Tibial artery (tissue), 4 donors: ENCODE measurements around the gene DIABLO.

ENCODE experiments used
- DNase-seq, 2 donors: peaks; one replicate each; pipeline ENCODE4 v3.0.0-alpha.2; 2019
- H3K27ac ChIP-seq, 2 donors: fragments of 200-600 bp; sonication (generic) in 1 of 2; 1 replicate in 1 of 2; 2 replicates in 1 of 2; pipeline ENCODE4 v1.5.1; 2018 to 2019; ENCODE audit warnings: mild to moderate bottlenecking in 1 of 2
- H3K27me3 ChIP-seq, 2 donors: fragments of 200-600 bp; sonication (generic) in 1 of 2; one replicate each; pipeline versions ENCODE4 v1.5.1 to v1.6.0; 2016 to 2019
- H3K36me3 ChIP-seq, 3 donors: fragments of 200-600 bp; sonication (generic) in 2 of 3; one replicate each; pipeline ENCODE4 v1.5.1; 2016 to 2019; ENCODE audit warnings: mild to moderate bottlenecking in 2 of 3
- H3K4me1 ChIP-seq, 4 donors: fragments of 200-600 bp; sonication (generic) in 2 of 4; 1 replicate in 3 of 4; 2 replicates in 1 of 4; pipeline ENCODE4 v1.5.1; 2016 to 2019
- H3K4me3 ChIP-seq, 2 donors: fragments of 200-600 bp; sonication (generic) in 1 of 2; 1 replicate in 1 of 2; 2 replicates in 1 of 2; pipeline ENCODE4 v1.5.1; 2018 to 2019; ENCODE audit warnings: mild to moderate bottlenecking in 2 of 2
- H3K9me3 ChIP-seq, 3 donors: fragments of 200-600 bp; sonication (generic) in 1 of 3; one replicate each; pipeline ENCODE4 v1.5.1; 2016 to 2019
- intact Hi-C: fragments of 100-400 bp; cut with DNase I; formaldehyde crosslinking; loops from one replicate; pipeline ENCODE4 v1.15.0; 2023; ENCODE audit warnings: low total_unique reads
- TF ChIP-seq, protein P1 (sequence below), 2 experiments: fragments of 200-600 bp in 1 of 2; fragments of 450-650 bp in 1 of 2; IDR thresholded peaks; one replicate each; pipeline ENCODE4 v1.5.1; 2017 to 2019; ENCODE audit warnings: antibody characterized with exemption in 2 of 2, mild to moderate bottlenecking in 1 of 2, moderate library complexity in 1 of 2

DIABLO gene

DNA sequence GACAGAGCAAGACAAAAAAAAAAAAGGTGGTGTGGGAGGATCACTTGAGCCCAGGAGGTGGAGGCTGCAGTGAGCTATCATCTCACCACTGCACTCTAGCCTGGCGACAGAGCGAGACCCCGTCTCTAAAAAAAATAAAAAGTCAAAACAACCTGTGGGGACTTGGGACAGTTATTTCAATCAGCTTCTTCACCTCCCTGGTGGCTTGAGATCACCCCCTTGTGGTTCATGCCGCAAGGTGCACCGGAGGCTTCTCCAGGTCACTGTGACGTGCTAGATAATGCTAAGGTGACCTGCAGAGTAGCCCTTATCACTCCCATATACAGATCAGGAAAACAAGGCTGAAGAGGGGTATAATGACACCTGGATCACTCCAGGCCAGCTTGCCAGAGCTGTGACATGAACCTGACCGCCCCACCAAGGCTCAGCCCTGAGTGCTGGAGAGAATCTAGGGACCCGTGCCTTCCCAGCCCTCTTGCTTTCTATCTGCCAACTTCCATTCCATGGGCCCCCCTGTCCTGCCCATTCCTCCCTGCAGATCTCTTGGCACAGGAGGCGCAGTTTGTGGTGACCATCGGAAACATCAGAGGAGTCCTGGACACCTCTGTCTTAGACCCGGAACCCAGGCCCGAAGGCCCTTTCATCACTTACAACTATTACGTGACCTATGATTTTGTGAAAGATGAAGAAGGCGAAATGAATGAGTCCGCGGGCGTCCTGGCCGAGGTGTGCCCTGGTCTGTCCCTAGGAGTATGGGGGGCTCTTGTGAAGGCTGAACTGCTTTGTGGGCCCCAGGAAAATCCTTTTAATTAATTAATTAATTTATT lies 34.8 kb downstream of the DIABLO start:
- peaks cover 0 to 5% (median 0%) of the 10 kb centered on the region in 3 donors for H3K9me3 ChIP-seq
- no peaks in the 10 kb centered on the region for H3K36me3 ChIP-seq
- H3K4me1 ChIP-seq = no peaks in the 10 kb centered on the region
- TF ChIP-seq, protein P1, sequence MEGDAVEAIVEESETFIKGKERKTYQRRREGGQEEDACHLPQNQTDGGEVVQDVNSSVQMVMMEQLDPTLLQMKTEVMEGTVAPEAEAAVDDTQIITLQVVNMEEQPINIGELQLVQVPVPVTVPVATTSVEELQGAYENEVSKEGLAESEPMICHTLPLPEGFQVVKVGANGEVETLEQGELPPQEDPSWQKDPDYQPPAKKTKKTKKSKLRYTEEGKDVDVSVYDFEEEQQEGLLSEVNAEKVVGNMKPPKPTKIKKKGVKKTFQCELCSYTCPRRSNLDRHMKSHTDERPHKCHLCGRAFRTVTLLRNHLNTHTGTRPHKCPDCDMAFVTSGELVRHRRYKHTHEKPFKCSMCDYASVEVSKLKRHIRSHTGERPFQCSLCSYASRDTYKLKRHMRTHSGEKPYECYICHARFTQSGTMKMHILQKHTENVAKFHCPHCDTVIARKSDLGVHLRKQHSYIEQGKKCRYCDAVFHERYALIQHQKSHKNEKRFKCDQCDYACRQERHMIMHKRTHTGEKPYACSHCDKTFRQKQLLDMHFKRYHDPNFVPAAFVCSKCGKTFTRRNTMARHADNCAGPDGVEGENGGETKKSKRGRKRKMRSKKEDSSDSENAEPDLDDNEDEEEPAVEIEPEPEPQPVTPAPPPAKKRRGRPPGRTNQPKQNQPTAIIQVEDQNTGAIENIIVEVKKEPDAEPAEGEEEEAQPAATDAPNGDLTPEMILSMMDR (IDR thresholded peaks at IDR 0.05) = peak; percentile 36 to 40
- DNase-seq = no peak
- H3K27me3 ChIP-seq = peaks cover 0 to 28% of the 10 kb centered on the region in 2 donors
- H3K27ac ChIP-seq = no peak overlapping the region
- intact Hi-C loops = no loop called here
- H3K4me3 ChIP-seq = no peak overlapping the region

DNA sequence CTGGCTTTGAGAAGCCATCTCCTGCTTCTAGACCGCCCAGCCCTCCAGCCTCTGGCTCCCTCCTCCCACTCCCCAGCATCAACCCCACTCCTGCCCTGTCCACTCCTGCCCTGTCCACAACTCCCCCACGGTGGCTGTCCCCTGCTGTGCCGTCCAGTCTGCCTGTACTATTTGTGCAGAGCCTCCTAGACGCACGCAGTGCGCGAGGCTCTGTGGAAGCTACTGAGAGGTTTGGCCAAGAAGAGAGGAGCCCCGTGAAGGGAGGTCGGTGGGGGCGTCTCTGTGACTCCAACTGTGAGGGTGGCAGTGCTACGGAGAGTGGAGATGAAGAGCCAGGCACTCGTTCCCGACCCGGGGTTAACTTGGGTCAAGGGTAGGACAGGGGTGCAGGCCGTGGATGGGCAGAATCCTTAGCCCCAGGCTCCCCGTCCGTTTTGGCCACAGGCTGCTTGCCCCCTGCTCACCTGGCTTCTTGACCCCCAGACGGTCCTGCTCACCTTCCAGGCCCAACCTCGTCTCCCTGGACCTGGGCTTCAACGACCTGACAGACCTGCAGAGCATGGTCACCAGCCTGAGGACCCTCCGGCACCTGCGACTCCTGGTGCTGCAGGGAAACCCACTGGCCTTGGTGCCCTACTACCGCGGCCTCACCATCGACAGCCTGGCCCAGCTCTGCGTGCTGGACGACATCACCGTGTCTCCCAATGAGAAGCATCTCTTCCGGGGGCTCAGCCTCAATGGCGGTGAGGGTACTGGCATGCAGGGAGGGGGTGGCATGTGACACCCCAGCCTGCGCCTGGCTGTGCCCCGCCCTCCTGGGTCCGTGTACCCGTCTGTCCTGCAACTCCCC lies 36.0 kb downstream of the DIABLO start:
- DNase-seq = no peak
- H3K4me3 ChIP-seq = no peak overlapping the region
- no peaks in the 10 kb centered on the region for H3K4me1 ChIP-seq
- no peak overlapping the region for H3K27ac ChIP-seq
- intact Hi-C loops = no loop called here
- H3K27me3 ChIP-seq = peaks cover 0 to 28% of the 10 kb centered on the region in 2 donors
- H3K36me3 ChIP-seq = no peaks in the 10 kb centered on the region
- peaks cover 0 to under 1% (median 0%) of the 10 kb centered on the region in 3 donors for H3K9me3 ChIP-seq
- TF ChIP-seq, protein P1 (IDR thresholded peaks at IDR 0.05) = no peak

DNA sequence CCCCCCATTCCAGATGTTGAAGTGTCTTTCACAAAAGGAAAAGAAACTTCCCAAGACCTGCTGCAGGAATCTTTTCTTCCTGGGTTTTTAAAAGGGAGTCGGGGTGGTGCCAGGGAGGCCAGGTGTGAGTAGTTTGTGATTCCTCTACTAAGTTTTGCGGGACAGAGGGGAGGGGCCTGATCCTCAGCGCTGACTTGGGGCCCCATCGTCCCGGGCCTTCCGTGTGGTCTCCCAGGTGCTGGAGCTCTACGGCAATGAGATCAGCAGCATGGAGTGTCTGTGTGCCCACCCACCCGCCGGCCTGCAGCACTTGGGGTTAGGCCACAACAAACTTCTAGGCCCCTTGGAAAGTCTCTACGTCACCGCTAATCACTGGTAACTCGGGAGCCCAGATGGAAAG lies 38.4 kb downstream of the DIABLO start:
- DNase-seq = no peak
- TF ChIP-seq, protein P1 (IDR thresholded peaks at IDR 0.05) = no peak

DNA sequence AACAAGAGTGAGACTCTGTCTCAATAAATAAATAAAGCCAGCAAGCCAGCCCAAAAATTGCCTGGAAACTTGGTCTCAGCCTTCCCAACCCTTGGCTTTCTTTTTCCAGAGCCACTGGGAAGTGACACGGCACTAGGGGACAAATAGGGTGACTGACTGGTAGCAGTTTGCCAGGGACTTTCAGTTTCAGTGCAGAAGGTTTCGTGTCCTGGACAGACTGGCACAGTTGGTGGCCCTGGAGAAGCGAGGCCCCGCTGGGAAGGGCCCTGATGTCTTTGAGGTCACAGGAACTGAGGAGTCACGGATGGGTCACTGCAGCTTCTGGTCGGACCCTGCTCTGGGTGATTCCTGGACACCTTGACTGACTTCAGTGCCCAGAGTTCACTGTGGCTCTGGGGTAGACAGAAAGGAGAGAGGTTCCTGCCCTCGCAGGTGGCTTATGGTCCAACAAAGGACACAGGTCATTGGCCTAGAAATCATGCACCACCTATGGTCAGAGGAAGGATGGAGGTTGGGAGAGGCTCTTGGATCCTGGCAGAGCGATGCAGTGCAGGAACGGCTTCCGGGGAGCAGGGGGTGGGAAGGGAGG lies 40.3 kb downstream of the DIABLO start:
- Histone ChIP-seq H3K36me3 (no peaks in the 10 kb centered on the region), H3K27me3 (peaks cover 0 to 39% of the 10 kb centered on the region in 2 donors), H3K27ac (no peak overlapping the region), H3K4me3 (no peak overlapping the region), H3K9me3 (no peaks in the 10 kb centered on the region), H3K4me1 (peaks cover 0 to 10% (median 9%) of the 10 kb centered on the region in 4 donors)
- intact Hi-C loops = no loop called here
- TF ChIP-seq, protein P1 (IDR thresholded peaks at IDR 0.05) = no peak
- DNase-seq = no peak

More for the DNA sequence above, 38.4 kb downstream of the DIABLO start:
- intact Hi-C loops = no loop called here
- Histone ChIP-seq H3K27me3 (peaks cover 0 to 44% of the 10 kb centered on the region in 2 donors), H3K4me3 (no peak overlapping the region), H3K27ac (no peak overlapping the region), H3K9me3 (no peaks in the 10 kb centered on the region), H3K4me1 (peaks cover 0 to 10% (median 9%) of the 10 kb centered on the region in 4 donors), H3K36me3 (no peaks in the 10 kb centered on the region)

DNA sequence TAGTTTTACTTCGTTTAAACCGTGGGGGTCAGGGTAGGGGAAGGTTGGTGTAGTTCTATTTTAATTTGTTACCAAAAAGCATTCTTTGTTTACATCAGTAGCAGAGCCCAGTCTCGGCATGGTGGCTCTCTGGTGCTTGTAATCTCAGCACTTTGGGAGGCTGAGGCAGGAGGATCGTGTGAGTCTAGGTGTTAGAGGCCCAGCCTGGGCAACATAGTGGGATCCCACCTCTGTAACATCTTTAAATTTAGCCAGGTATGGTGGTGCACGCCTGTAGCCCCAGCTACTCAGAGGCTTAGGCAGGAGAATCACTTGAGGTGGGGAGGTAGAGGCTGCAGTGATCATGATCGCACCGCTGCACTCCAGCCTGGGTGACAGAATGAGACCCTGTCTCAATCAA lies 40.8 kb downstream of the DIABLO start:
- Histone ChIP-seq H3K4me1 (peaks cover 0 to 10% (median 9%) of the 10 kb centered on the region in 4 donors), H3K27me3 (peaks cover 0 to 35% of the 10 kb centered on the region in 2 donors), H3K36me3 (no peaks in the 10 kb centered on the region), H3K27ac (no peak overlapping the region), H3K4me3 (no peak overlapping the region), H3K9me3 (no peaks in the 10 kb centered on the region)
- TF ChIP-seq, protein P1 (IDR thresholded peaks at IDR 0.05) = no peak
- DNase-seq = no peak
- intact Hi-C loops = no loop called here
